ENCODE measurements around the gene IL11.

The IL11 gene

GRCh38 chr19:55321466-55322137 is 48.7 kb downstream of the IL11 start:
- DNase-seq, result no peak

DNA sequence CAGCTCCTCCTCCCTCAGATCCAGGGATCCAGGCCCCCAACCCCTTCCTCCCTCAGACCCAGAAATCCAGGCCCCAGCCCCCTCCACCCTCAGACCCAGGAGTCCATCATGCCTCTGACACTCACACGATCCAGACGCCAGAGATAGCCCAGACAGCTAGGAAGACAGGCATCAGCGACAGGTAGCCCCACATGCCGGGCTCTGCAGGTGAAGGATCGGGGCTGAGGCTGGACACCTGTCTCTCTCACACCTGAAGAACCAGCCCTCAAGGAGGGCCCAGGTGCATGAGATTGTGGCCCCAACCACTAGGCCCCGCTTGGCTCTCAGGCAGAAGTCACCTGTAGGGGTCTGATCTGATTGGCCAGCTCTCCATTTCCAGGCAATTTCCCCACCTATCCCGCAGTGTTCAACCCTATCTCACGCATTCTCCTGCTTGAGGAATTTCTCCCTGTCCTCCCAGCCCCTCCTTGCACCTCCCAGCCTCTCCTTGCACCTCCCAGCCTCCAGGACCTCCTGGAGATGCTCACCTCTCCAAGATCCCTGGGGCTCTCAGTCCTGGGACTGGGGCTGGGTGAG is 49.3 kb downstream of the IL11 start:
- DNase-seq, result no peak

DNA sequence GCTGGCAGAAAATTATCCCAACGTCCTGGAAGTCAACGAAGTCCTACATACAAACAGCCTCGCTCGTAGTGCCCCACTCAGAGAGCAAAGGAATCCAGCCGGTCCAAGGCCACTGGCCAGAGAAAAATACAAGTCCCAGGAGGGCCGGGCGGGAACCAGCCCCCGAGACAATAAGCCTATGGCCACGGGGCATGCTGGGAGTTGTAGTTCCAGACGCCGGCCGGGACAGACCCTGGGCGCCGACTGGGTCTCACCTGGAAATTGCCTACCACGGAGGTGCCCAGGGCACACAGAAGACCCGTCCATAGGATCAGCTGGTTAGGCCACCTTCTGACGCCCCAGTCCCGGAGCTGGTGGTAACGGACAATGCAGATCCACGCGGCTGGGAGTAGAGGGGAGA is 50.5 kb downstream of the IL11 start:
- no peak for DNase-seq

DNA sequence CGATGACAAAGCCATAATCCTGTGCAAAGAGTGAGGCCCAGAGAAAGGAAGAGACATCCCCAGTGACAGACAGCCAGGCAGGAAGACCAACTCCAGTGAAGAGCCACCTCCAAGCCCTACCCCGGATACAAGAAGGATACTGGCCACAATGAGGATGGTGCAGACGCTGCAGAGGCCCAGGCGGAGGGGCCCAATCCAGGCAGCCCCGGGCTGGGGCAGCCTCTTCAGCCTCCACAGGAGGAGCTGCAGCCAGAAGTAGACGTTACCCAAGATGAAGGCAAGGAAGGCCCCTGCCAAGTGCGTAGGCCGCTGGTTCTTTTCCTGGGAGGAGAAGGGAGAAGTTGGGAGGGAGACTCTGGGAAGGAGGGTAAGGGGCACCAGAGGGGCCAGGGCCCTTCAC is 53.6 kb downstream of the IL11 start:
- no peak for DNase-seq

- DNase-seq, result no peak
Measured at GRCh38 chr19:55315956-55316525, 54.2 kb downstream of the IL11 start.

DNA sequence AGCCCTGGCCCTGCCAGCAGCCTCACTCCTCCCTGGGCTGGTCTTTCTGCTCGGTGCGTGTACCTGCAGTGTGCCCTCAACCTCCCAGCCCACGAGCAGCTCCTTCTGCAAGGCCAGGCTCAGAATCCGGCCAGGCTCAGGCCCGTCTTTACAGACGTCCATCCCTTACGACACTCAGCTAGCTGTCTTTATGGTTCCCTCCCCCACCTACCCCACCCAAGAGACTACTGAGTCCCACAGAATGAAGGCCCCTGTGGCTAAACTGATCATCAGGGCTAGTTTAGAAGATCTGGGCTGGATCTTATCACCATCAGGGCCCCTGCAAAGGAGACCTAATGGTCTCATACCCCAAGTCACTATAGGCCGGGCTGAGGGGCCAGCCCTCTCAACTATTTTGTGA is 55.9 kb downstream of the IL11 start:
- DNase-seq, result no peak
